ENCODE data around the gene ABHD2.
"Not testable (repeated sequence)": the region's sequence is repeated elsewhere in the genome, so short reads cannot be mapped to it uniquely, and the experiment has no call there.

ABHD2 gene

GRCh38 chr15:89127054-89127702, 38.9 kb downstream of the ABHD2 start:
- no peak for DNase-seq
- no peak overlapping the region for H3K27ac ChIP-seq (ENCODE audit: insufficient read depth, low read length, poor library complexity, severe bottlenecking)
- H3K4me3 ChIP-seq (ENCODE audit: insufficient read depth, low read depth, low read length, poor library complexity, severe bottlenecking): no peak overlapping the region
- H3K4me1 ChIP-seq (ENCODE audit: control insufficient read depth, insufficient read depth, low read length, poor library complexity, severe bottlenecking): no peaks in the 10 kb centered on the region
- no peaks in the 10 kb centered on the region for H3K9me3 ChIP-seq (ENCODE audit: control insufficient read depth, low read length)
- H3K27me3 ChIP-seq (replicated peaks; ENCODE audit: control insufficient read depth, insufficient read depth, low read length, poor library complexity, severe bottlenecking): no peaks in the 10 kb centered on the region
- peaks cover 41% of the 10 kb centered on the region for H3K36me3 ChIP-seq (ENCODE audit: control insufficient read depth, insufficient read depth, low read length)

GRCh38 chr15:89128320-89129122, 40.3 kb downstream of the ABHD2 start:
- Histone ChIP-seq H3K36me3 (ENCODE audit: control insufficient read depth, insufficient read depth, low read length) (peaks cover 31% of the 10 kb centered on the region), H3K4me1 (ENCODE audit: control insufficient read depth, insufficient read depth, low read length, poor library complexity, severe bottlenecking) (no peaks in the 10 kb centered on the region), H3K27ac (ENCODE audit: insufficient read depth, low read length, poor library complexity, severe bottlenecking) (no peak overlapping the region), H3K4me3 (ENCODE audit: insufficient read depth, low read depth, low read length, poor library complexity, severe bottlenecking) (no peak overlapping the region), H3K27me3 (replicated peaks; ENCODE audit: control insufficient read depth, insufficient read depth, low read length, poor library complexity, severe bottlenecking) (no peaks in the 10 kb centered on the region), H3K9me3 (ENCODE audit: control insufficient read depth, low read length) (no peaks in the 10 kb centered on the region)
- DNase-seq: no peak

GRCh38 chr15:89129123-89129815, 41.0 kb downstream of the ABHD2 start:
- Histone ChIP-seq H3K27ac (ENCODE audit: insufficient read depth, low read length, poor library complexity, severe bottlenecking) (no peak overlapping the region), H3K9me3 (ENCODE audit: control insufficient read depth, low read length) (no peaks in the 10 kb centered on the region), H3K4me1 (ENCODE audit: control insufficient read depth, insufficient read depth, low read length, poor library complexity, severe bottlenecking) (no peaks in the 10 kb centered on the region), H3K27me3 (replicated peaks; ENCODE audit: control insufficient read depth, insufficient read depth, low read length, poor library complexity, severe bottlenecking) (no peaks in the 10 kb centered on the region), H3K4me3 (ENCODE audit: insufficient read depth, low read depth, low read length, poor library complexity, severe bottlenecking) (no peak overlapping the region), H3K36me3 (ENCODE audit: control insufficient read depth, insufficient read depth, low read length) (peaks cover 28% of the 10 kb centered on the region)
- DNase-seq: peak; percentile 18 to 42 (median 21)

GRCh38 chr15:89129816-89130134, 41.5 kb downstream of the ABHD2 start:
- Histone ChIP-seq H3K27ac (ENCODE audit: insufficient read depth, low read length, poor library complexity, severe bottlenecking) (no peak overlapping the region), H3K27me3 (replicated peaks; ENCODE audit: control insufficient read depth, insufficient read depth, low read length, poor library complexity, severe bottlenecking) (no peaks in the 10 kb centered on the region), H3K36me3 (ENCODE audit: control insufficient read depth, insufficient read depth, low read length) (peaks cover 28% of the 10 kb centered on the region), H3K4me1 (ENCODE audit: control insufficient read depth, insufficient read depth, low read length, poor library complexity, severe bottlenecking) (no peaks in the 10 kb centered on the region), H3K4me3 (ENCODE audit: insufficient read depth, low read depth, low read length, poor library complexity, severe bottlenecking) (no peak overlapping the region), H3K9me3 (ENCODE audit: control insufficient read depth, low read length) (no peaks in the 10 kb centered on the region)
- DNase-seq: no peak

- H3K27ac ChIP-seq (ENCODE audit: insufficient read depth, low read length, poor library complexity, severe bottlenecking): no peak overlapping the region
- H3K9me3 ChIP-seq (ENCODE audit: control insufficient read depth, low read length): no peaks in the 10 kb centered on the region
- H3K36me3 ChIP-seq (ENCODE audit: control insufficient read depth, insufficient read depth, low read length): peaks cover 28% of the 10 kb centered on the region
- DNase-seq: no peak
- H3K4me3 ChIP-seq (ENCODE audit: insufficient read depth, low read depth, low read length, poor library complexity, severe bottlenecking): no peak overlapping the region
- H3K27me3 ChIP-seq (replicated peaks; ENCODE audit: control insufficient read depth, insufficient read depth, low read length, poor library complexity, severe bottlenecking): no peaks in the 10 kb centered on the region
- H3K4me1 ChIP-seq (ENCODE audit: control insufficient read depth, insufficient read depth, low read length, poor library complexity, severe bottlenecking): no peaks in the 10 kb centered on the region
These were observed 41.9 kb downstream of the ABHD2 start for GRCh38 chr15:89130201-89130600.

GRCh38 chr15:89131731-89132130, 43.5 kb downstream of the ABHD2 start:
- no peak for DNase-seq
- Histone ChIP-seq H3K9me3 (ENCODE audit: control insufficient read depth, low read length) (no peaks in the 10 kb centered on the region), H3K27ac (ENCODE audit: insufficient read depth, low read length, poor library complexity, severe bottlenecking) (no peak overlapping the region), H3K36me3 (ENCODE audit: control insufficient read depth, insufficient read depth, low read length) (peaks cover 14% of the 10 kb centered on the region), H3K4me1 (ENCODE audit: control insufficient read depth, insufficient read depth, low read length, poor library complexity, severe bottlenecking) (no peaks in the 10 kb centered on the region), H3K27me3 (replicated peaks; ENCODE audit: control insufficient read depth, insufficient read depth, low read length, poor library complexity, severe bottlenecking) (no peaks in the 10 kb centered on the region), H3K4me3 (ENCODE audit: insufficient read depth, low read depth, low read length, poor library complexity, severe bottlenecking) (no peak overlapping the region)

- peaks cover 9% of the 10 kb centered on the region for H3K36me3 ChIP-seq (ENCODE audit: control insufficient read depth, insufficient read depth, low read length)
- DNase-seq: no peak
- no peak overlapping the region for H3K27ac ChIP-seq (ENCODE audit: insufficient read depth, low read length, poor library complexity, severe bottlenecking)
- H3K27me3 ChIP-seq (replicated peaks; ENCODE audit: control insufficient read depth, insufficient read depth, low read length, poor library complexity, severe bottlenecking): no peaks in the 10 kb centered on the region
- H3K4me3 ChIP-seq (ENCODE audit: insufficient read depth, low read depth, low read length, poor library complexity, severe bottlenecking): no peak overlapping the region
- no peaks in the 10 kb centered on the region for H3K9me3 ChIP-seq (ENCODE audit: control insufficient read depth, low read length)
- no peaks in the 10 kb centered on the region for H3K4me1 ChIP-seq (ENCODE audit: control insufficient read depth, insufficient read depth, low read length, poor library complexity, severe bottlenecking)
These were observed 44.6 kb downstream of the ABHD2 start for GRCh38 chr15:89132611-89133507.

GRCh38 chr15:89135387-89136077, 47.3 kb downstream of the ABHD2 start:
- not testable (repeated sequence) for H3K4me1 ChIP-seq (ENCODE audit: control insufficient read depth, insufficient read depth, low read length, poor library complexity, severe bottlenecking); H3K27ac ChIP-seq (ENCODE audit: insufficient read depth, low read length, poor library complexity, severe bottlenecking)

GRCh38 chr15:89136078-89136806, 48.0 kb downstream of the ABHD2 start:
- Histone ChIP-seq H3K27me3 (replicated peaks; ENCODE audit: control insufficient read depth, insufficient read depth, low read length, poor library complexity, severe bottlenecking) (no peaks in the 10 kb centered on the region), H3K4me3 (ENCODE audit: insufficient read depth, low read depth, low read length, poor library complexity, severe bottlenecking) (no peak overlapping the region), H3K4me1 (ENCODE audit: control insufficient read depth, insufficient read depth, low read length, poor library complexity, severe bottlenecking) (no peaks in the 10 kb centered on the region), H3K27ac (ENCODE audit: insufficient read depth, low read length, poor library complexity, severe bottlenecking) (no peak overlapping the region), H3K36me3 (ENCODE audit: control insufficient read depth, insufficient read depth, low read length) (peaks cover 6% of the 10 kb centered on the region), H3K9me3 (ENCODE audit: control insufficient read depth, low read length) (no peaks in the 10 kb centered on the region)
- no peak for DNase-seq

More at GRCh38 chr15:89135387-89136077, 47.3 kb downstream of the ABHD2 start:
- H3K9me3 ChIP-seq (ENCODE audit: control insufficient read depth, low read length); DNase-seq; H3K4me3 ChIP-seq (ENCODE audit: insufficient read depth, low read depth, low read length, poor library complexity, severe bottlenecking); H3K27me3 ChIP-seq (replicated peaks; ENCODE audit: control insufficient read depth, insufficient read depth, low read length, poor library complexity, severe bottlenecking): not testable (repeated sequence)
- peaks cover 10% of the 10 kb centered on the region for H3K36me3 ChIP-seq (ENCODE audit: control insufficient read depth, insufficient read depth, low read length)
